Measurements from ENCODE around the gene EHD3.

Gene EHD3

DNA sequence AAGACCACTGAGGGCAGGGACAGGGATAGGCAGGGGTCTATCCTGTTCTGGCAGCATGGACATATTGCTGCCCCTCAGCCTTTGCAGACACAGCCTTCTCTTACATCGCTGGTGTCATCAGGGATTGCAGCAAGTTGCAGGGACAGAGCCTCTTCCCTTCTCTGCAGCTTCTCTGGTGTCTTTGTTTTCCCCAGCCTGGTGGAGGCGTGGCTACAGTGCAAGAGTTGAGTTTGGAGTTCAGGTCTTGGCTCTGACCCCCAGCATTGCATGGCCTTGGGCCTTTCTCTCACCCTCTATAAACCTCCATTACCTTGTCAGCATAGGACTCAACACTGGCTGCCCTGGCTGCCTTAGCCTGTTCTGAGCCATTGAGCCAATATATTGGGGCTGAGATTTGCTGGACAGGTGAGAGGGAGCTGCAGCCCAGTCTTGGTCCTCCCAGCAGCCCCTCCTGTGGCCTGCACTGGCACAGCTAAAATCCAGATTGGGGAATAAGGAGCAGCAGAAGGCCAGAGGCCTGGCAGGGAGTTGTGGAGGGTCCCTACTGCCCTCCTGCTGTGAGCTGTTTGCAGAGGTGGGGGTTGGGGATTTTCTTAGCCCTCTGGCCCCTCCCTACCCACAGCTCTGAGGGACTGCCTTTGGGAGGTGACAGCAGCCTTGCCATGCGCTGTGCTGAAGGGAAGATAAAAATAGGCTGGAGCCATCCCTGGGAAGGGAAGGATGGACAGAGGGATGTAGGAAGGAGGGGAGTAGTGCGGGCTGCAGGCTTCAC is 22.8 kb downstream of the EHD3 start:
- no peak for DNase-seq

DNA sequence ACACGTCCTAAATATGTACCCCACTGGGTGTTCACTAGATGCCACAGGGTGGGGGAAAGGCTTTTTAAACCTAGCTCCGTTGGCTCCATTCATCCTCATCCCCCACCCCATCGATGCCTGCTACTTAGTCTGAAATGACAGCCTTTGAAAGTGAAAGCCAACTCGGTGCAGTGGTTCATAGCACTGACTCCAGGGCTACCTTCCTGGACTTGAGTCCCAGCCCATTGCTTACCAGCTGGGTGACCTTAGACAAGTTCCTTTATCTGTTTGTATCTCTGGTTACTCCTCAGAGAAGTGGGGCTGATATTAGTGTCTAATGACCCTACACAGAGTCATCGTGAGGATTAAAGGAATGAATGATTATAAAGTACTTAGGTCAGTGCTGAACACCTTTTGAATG is 24.4 kb downstream of the EHD3 start:
- DNase-seq, result no peak

DNA sequence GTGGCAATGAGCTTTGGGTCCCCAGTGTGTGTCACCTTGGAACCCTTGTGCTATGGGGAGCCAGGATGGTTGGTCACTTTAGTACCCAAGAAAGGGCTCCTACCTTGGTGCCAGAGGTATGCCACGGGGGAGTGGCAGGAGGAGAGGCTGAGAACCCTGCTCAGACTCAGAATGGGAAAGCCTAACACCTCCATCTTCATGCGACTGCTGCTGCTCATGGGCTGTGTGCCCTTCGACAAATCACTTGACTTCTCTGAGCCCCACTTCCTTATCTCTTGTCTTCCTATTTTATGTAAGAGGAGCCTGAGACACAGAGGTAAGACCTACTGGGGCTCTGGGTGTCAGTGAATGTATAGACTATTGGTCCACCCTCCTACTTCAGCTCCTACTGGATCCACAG is 25.1 kb downstream of the EHD3 start:
- no peak for DNase-seq

DNA sequence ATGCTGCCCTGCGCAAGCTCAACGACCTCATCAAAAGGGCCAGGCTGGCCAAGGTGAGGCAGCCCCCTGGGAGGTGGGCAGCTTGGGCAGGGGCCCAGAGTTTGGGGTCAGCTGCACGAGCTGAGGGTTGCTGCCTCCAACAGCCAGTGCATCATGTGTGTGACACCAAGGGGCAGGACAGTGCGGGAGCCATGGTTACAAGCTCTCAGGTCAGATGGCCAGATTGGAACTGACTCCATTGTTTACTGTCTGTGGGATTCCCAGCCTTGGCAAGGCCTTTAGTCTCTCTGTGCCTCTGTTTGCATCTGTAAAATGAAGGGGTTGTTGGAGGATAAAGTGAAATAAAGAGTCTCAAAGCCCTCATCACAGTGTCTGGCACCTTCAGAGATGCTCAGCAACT is 26.9 kb downstream of the EHD3 start:
- DNase-seq, result no peak

DNA sequence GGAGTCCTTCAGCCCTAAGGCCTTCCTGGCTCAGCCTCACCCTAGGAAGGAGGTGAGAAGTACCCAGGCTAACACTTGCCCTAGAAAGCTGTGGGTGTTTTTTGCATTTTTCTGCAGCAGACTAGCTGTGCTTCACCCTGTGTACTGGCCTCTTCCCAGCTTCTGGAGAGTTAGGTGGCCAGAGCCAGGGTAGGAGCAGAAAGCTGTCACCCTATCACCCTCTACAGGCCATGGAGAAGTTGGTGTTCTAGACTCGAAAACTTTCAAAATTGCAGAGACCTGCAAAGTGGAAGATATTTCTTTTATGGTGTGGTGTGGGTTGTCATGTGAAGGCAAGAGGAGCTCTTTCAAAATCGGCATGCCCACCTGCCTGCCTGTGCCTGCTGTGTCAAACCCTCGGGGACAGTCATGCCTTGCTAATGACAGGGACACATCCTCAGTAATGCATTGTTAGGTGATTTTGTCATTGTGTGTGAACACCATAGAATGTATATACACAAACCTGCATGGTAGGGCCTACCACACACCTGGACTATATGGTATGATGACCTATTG is 29.8 kb downstream of the EHD3 start:
- no peak for DNase-seq

DNA sequence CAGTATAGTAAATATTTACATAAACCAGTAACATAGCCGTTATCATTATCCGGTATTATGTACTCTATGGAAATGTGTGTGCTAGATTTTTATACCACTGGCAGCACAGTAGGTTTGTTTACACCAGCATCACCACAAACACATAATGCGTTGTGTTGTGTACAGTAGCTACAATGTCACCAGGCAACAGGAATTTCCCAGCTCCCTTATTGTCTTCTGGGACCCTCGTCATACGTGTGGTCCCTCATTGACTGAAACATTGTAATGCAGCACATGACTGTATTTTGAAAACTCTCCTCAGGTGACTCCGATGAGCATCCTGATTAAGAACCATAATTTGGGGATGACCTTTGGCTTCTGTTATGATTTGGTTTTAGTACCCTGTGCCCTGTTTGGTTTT is 31.3 kb downstream of the EHD3 start:
- no peak for DNase-seq

DNA sequence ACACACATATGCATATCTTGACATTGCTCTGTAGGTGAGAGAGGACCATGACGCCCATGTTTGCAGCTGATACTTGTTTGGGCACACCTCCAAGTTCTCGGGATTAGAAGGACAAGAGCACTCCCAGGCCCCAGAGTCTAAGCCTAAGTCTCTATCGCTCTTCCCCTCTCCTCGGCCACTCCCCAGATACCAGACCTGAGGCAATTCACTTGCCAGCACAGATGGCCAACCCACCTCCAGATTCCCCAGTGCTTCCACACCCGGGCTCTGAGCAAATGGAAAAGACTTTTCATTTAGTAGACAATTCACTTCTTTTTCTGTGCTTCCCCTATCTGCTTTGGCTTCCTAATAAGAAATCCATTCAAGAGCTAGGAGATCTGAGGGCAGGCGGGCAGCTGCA is 32.9 kb downstream of the EHD3 start:
- DNase-seq, result no peak

DNA sequence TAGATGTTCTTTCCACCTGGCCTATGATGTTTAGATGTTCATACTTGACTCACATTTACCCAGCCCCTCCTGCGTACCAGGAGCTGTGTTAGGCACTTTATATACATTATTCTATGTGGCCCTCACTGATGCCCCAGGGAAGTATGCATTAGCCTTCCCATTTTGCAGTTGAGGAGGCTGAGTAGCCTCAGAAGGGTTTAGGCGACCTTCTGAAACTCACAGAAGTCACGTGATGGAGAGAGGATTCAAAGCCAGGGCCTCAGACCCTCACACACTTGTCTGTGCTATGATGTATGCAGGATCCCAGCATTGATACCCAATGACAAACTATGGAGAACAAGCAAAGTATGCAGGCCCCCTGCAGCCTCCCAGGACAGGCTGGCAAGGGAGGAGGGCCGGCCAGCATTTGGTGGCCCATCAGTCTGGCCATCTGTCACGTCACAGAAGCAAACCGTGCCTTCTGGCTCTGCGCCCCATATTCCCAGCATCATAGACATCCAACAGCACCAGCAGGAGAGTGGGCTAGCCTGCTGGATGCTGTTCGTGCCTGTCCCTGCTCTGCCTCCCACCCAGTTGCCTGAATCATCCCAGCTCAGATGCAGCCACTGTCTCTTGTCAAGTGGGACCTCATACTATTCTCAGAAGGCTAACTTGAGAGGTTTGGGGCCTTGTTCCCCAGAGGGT is 33.6 kb downstream of the EHD3 start:
- DNase-seq, result no peak

DNA sequence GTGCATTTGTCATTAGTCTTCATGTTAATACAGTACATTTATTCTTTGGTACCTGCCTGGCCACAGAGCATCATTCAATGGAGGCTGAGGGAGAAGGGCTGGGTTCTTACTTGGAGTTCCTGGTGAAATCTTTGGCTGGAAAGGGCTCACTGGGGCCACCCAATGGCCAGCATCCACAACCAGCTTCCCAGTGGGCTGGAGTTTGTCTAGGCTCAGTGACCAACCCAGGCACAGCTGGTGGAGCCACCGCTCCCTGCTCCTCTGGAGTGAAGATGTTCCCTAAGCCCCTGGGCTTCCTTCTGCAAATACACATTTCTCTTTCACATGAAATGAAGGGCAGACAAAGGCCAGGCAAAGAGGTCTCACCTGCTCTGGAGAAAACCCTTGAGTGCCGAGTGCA is 34.4 kb downstream of the EHD3 start:
- no peak for DNase-seq

DNA sequence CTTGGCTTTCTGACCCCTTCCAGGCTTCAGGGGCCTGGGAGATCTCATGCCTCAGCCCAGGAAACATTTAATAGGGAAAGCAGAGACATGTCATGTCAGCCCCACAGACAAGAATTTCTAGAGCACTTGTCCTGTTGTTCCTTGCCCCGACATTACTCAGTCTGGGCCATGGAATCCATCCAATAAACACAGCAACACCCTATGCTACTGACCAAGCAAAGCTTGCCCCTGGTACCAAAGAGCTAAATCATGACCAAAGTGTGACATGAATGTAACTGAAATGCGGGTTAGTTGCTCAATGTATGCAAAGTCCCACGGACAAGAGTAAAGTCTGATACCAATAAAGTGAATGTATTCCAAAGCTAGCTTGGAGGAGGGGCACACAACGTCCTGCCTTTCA is 35.1 kb downstream of the EHD3 start:
- DNase-seq, result no peak

DNA sequence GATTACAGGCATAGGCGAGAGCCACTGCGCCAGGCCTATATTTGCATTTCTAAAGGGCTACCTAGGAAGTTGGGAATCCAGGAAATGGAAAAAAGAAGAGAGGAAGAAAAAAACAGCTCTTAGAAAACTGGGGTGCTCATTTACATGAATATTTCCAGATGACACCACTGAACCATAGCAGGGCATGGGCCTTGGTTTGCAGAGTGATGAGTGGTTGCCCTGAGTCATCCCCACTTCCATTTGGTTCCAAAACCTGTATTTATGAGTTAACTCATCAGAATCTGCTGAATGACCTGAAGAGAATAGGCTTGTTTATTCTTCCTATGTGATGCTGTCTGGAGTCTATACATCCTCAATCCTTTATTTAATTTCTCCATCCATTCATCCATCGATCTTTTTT is 36.2 kb downstream of the EHD3 start:
- no peak for DNase-seq

DNA sequence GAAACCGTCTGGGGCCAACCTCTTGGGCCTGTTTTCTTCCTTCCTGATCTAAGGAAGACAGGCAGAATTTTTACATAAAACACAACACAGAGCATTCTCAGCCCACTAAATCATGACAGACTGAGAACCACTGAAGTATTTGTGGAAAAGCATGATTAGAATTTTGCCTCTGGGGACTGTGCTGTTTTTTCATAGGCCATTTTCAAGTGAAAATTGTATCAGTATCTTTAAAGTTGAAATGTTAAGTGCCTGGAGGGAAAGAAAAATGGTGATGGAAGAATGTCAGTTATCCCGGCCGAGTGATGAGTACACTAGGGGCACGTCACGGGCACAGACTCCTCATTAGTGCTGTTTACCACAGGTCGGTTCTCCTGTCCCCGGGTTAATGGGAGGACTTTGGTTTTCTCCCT is 36.9 kb downstream of the EHD3 start:
- DNase-seq, result no peak

DNA sequence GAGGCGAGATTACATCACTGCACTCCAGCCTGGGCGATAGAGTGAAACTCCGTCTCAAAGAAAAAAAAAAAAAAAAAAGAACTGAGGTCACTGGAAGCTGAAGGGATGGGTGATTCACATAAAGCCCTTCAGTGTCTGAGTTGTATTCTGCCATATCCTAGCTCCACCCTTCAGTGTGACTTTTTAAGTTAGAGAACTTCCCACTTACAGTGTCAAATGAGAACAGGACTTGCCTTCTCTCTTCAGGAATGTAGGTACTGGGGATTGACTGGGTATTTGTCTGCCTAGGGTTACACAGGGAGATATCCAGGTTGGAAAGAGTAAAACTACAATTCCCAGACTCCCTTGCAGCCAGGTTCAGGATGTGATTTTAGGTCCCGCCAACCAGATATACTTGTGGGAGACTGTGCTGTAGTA is 37.9 kb downstream of the EHD3 start:
- no peak for DNase-seq

DNA sequence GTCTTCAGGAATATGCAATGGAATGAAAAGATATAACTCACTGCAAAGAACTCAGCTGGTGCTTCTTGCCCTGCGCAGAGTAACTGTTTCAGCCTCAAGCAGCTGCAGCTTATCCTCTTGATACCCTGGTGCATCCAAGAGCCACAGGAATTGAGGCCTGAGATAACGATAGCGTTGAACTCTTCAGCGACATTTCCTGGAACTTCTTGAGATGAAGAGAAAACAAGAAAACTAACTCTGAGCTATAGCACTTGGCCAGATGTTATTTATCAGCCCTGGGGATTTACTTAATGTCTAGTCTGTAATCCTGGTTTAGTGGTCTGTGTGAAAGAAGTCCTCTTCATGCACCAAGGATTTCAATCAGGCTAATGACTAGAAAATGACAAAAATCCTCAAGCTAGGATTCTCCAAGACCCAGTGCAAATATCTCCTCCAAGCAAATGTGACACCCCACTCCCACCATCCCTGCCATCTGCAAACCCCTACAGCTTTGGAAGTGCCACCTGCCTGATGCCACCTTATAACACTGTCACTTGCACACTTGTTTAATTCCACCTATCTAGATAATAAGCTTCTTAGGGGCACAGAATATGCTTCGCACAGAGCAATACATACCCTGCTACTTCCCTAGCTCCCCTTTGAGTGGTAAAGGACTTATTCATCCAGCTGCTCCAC is 40.6 kb downstream of the EHD3 start:
- no peak for DNase-seq

DNA sequence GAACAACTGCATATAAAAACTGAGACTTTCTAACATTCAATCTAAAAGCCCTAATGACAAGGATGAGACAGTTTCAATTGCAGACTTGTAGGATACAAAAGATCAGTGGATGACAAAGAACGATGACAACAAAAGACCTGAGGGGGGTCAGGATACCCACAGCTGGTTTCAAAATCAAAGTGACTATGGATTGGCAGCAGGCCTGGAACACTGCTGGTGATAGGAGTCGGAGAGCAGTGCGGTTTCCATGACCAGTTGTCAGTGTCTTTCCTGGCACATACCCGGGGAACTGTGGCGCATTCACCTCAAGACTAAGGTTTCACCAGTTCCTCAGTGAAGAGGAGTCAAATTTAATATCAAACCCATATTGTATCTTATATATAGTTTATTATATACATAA is 42.0 kb downstream of the EHD3 start:
- DNase-seq, result no peak

DNA sequence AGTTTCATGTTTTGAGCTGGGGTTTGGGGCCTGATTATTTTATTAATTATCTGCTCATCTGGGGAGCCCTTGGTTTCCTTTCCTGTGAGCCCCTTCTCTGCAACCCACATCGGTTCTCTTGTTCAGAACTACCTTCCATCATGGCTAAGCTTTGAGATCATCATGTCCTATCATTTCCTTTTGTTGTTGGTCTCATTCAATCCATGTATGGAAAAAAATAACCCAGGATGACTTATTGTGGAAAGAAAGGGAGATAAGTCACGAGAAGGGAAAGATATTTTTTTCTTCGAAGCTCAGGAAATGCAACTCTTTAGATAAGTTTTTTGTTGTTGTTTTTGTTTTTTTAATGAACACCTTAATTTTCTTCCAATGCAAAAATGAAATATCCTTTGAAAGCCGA is 43.7 kb downstream of the EHD3 start:
- no peak for DNase-seq

DNA sequence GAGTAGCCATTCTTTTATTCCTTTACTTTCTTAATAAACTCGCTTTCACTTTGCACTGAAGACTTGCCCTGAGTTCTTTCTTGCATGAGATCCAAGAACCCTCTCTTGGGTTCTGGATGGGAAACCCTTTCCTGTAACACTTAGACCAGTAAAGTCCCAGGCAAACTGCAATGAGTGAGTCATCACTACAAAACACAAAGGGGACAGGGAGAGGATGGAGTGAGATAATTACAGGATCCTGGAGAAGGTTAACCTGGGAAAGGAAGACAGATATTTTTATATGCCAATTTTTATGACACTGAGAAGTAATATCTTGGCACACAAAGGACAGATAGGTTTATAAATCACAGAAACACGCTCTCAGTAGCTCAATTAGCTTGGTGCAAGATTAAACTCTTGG is 48.7 kb downstream of the EHD3 start:
- DNase-seq, result no peak

DNA sequence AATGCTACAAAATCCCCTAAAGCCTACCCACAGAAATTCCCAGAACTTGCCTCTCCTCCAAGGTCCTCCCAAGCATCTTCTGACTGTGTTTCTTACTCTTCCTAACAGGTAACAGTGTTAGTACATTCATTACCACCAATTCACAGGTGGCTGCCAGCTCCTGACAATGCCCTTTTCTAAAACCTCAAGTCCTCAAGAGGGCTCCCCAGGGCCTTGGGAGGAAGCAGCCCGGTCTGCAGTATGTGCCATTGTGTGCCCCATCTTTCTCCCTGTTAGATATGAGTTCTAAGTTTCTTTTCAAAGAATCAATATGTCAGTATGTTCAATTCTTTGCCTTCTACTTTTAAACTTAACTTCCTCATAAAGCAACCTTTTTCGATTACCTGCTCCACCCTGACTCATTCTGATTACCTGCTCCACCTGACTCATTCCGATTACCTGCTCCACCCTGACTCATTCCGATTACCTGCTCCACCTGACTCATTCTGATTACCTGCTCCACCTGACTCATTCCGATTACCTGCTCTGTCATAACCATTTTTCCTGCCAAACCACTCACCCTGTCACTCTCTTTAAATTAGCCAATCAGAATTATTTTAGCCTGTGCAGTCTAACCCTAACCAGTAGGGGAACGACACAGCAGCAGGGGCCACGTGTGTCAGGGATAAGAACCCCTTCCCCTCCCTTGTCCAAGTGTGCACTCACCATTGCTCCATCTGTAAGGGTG is 49.4 kb downstream of the EHD3 start:
- peak; percentile 20 for DNase-seq

DNA sequence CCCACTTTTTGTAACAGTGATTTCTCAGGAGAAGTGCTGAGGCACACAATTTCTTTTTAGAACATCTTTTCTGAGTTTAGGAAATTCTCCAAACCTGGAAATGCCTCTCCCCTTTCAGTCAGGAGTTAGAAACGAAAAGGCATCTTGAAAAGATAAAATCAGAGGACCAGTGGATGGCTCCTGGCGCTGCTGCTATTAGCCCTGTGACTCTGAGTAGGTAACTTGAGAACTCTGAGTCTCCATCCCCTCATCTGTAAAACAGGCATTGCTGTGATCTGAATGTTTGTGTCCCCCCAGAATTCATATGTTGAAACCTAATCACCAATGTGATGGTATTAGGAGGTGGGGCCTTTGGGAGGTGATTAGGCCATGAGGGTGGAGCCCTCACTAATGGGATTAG is 50.2 kb downstream of the EHD3 start:
- DNase-seq, result no peak

DNA sequence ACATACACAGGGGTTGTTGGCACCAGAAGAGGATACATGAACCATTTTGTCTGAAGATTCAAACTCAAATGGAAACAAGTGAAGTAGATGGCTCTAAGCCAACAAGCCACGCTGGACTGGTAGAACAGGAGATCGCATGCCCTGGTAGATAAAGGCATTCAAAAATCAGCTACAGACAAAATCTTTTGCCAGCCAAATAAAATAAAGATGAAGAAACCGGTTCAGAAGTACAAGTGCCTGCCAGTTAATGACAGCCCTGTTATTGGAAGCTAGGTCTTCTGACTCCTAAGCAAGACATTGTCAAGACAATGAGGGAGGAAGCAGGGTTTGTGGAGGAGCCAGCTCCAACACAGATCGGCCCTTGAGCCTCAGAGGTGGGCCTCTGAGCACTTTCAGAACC is 52.3 kb downstream of the EHD3 start:
- DNase-seq, result no peak

DNA sequence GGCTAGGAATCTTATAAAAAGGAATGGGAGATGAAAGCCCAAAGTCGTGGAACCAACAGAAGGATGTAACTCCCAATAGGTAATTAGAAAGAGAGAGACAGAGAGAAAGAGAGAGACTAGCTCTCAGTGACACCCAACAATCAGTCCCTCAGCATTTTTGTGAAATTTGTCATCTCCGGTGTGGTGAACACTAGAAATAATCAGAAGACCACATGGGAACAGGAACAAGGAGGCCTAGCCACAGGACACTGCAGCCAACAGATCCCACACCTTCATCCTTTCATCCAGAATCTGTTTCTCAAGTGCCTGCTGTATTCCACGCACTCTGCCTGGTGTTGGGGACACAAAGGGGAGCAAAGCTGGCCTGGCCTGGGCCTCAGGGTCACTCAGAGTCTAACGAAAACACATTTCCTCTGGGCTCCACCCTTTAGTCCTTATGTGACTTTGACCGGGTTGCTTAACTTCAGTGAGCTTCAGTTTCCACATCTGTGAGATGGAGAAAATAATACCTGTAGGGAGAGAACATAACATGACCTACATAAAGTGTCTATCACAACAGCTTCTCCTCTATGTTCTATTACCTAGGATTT is 53.1 kb downstream of the EHD3 start:
- DNase-seq, result no peak

DNA sequence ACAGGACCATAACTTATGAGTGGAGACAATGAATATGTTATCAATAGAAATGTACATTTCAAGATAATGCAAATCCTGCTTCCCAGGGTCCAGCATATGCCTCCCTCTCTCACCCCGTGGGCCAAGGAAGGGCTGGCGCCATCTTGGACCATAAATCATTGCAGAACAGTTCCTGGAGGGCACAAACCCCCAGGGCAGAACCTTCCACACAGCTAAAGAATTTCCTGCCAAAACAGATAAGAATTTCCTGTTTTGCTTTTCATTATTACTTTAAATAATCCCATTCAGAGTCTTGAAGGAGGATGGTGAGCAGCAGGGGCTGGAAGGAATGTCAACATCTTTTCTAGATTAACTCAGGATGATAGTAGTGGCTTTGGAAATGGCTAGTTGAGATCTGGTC is 53.7 kb downstream of the EHD3 start:
- no peak for DNase-seq

DNA sequence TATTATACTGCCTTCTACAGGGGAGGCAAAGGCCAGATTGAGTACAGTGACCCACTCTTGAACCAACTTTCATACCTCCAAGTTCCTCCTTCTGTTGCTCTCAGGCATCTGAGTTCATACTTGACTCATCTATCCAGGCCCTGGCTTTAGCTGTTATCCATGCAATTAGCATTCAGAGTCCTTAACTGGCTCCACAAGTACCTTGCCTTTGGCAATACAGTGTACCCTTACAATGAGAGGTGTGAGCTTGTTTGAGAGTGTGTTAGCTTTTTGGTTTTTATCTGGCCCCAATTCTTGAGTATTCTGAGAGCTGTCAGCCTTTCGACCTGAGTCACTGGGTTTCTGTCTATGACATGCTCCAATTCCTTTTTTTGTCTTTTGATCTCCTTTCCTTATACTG is 60.2 kb downstream of the EHD3 start:
- peak; percentile 5 for DNase-seq
